T-helper 1 cell treated with Interleukin-12 subunit alpha and Interleukin-12 subunit beta and Interleukin-4 antibody, amounts not matched to agents 30 μg/mL and 1 μg/mL, for 36 hours (primary cell): Measurements from ENCODE around the gene UST.
"Not testable (repeated sequence)": the region's sequence is repeated elsewhere in the genome, so short reads cannot be mapped to it uniquely, and the experiment has no call there.

Source experiments
- H3K27ac Mint-ChIP-seq: one replicate; pipeline ENCODE4 v1.8.0; 2021; ENCODE audit warnings: mild to moderate bottlenecking, mixed read lengths
- H3K27me3 Mint-ChIP-seq: one replicate; pipeline ENCODE4 v1.8.0; 2021; ENCODE audit warnings: low read depth, mixed read lengths
- H3K36me3 Mint-ChIP-seq: one replicate; pipeline ENCODE4 v1.8.0; 2021; ENCODE audit warnings: low read depth, mixed read lengths
- H3K4me1 Mint-ChIP-seq: one replicate; pipeline ENCODE4 v1.8.0; 2021; ENCODE audit warnings: low read depth, mixed read lengths
- H3K4me3 Mint-ChIP-seq: one replicate; pipeline ENCODE4 v1.8.0; 2021; ENCODE audit warnings: mild to moderate bottlenecking, moderate library complexity, mixed read lengths
- H3K9me3 Mint-ChIP-seq: one replicate; pipeline ENCODE4 v1.8.0; 2021; ENCODE audit warnings: mixed read lengths

Gene UST

DNA sequence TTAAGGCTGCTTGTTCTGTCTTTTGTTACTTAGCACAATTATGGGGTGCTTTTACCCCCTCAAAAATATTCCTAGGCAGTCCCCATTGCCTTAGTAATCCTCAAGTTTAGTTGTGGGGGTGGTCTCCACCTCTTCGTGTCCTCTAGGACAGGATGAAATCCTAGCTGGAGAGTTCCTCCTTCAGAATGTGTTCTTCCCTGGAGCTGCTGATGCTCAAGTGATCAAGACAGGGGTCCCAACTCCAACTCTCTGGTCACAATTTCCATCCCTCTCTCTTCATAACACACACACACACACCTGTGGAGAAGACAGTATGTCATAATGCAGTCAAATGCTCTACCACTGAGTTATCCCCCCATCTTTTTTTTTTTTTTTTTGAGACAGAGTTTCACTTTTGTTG is 280.7 kb downstream of the UST start:
- peaks cover 6% of the 10 kb centered on the region for H3K36me3 Mint-ChIP-seq
- H3K4me1 Mint-ChIP-seq: peaks cover 37% of the 10 kb centered on the region
- no peak overlapping the region for H3K4me3 Mint-ChIP-seq
- H3K27me3 Mint-ChIP-seq: no peaks in the 10 kb centered on the region
- H3K27ac Mint-ChIP-seq: no peak overlapping the region
- peaks cover 8% of the 10 kb centered on the region for H3K9me3 Mint-ChIP-seq

DNA sequence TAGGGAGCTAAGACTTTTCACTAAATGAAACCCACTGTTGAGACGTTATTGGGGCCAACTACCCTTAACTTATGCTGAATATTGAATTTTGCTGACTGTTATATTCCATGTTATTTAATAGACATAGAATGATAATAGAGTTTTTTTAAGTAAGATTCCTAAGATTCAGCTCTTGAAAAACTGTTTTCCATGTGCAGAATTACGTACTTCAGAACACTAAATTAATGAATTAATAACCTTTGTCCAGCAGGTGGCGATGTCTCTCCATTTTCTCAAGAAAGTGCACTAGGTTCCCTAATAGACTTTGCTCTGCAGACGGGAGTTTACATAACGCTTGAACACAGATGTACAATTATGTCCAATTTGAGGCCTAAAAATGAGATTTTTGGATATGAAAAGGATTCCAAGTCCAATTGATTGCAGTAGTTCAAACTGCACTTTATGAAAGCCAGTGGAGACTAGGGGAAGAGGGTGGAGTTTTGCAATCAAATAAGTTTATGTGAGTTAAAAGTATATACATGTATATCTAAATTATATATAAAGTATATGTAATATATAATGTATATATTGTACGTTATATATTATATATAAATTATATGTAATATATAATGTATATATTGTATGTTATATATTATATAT is 282.1 kb downstream of the UST start:
- peak overlapping the region; percentile 74 for H3K4me3 Mint-ChIP-seq
- H3K4me1 Mint-ChIP-seq: peaks cover 51% of the 10 kb centered on the region

DNA sequence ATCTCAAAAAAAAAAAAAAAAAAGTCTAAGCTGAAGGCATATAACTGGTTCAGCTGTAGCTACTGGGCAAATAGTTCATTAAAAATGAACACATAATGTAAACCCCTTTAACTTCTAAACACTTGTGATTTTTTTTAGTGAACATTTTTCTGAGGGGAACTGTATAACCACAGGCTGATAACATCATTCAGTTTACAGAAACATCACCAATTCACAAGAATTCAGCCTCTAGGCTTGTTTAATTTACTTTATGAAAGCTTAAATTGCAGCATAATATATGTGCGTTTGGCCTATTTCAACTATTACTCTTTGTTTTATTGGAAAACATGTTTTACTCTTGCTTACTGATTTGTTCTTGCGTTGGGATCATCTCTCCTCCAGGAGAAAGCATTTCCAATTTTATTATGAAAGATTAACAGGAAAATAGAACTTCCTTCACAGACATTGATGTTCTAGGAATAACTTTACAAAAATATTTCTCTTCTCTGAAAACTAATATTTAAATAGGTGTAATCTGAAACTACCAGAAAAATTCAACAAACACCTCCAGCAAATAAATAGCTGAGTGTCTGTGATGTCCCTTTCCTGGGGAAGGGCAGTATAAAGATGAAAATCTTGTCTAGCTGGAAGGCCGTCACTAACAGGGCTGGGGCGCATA is 284.5 kb downstream of the UST start:
- peak overlapping the region; percentile 72 for H3K4me3 Mint-ChIP-seq
- H3K36me3 Mint-ChIP-seq: peaks cover 3% of the 10 kb centered on the region
- peak overlapping the region; percentile 90 for H3K27ac Mint-ChIP-seq
- peaks cover 4% of the 10 kb centered on the region for H3K9me3 Mint-ChIP-seq
- H3K4me1 Mint-ChIP-seq: peaks cover 69% of the 10 kb centered on the region
- H3K27me3 Mint-ChIP-seq: no peaks in the 10 kb centered on the region

More for the DNA sequence above, 282.1 kb downstream of the UST start:
- peaks cover 8% of the 10 kb centered on the region for H3K9me3 Mint-ChIP-seq
- H3K36me3 Mint-ChIP-seq: peaks cover 6% of the 10 kb centered on the region
- H3K27ac Mint-ChIP-seq: peak overlapping the region; percentile 87
- no peaks in the 10 kb centered on the region for H3K27me3 Mint-ChIP-seq

DNA sequence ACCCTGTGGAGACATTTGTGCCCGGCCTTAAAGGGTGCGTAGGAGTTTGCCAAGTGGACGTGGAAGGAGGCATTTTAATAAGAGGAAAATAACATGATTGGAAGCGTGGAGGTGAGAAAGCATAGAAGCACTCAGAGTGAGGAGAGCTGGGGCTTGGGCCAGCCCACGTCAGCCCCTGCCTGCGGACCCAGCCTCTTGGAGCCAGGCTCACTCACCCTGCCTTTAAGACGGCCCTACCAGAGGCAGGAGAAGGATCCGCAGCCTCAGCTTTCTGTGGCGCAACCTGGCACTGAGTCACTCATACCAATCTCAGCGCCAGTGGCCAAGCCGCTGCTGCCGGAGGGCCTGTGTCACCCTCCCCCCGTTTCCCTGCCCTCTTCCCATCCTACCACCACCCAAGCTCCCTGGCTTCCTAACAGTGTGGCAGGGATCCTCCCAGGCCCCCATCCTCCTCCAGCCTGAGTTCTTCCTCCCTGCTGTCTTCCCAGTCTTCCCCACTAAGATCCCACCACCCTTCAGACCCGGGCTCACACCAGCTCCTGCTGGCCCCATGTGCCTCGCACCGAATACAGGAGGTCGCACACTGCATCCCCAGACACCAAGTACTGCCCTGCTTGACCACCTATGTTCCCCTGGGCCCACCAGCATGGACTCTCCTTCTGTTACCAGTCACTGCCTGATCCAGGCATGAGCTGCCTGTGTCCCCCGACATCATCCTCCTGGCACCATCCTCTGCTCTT is 285.2 kb downstream of the UST start:
- peak overlapping the region; percentile 72 for H3K4me3 Mint-ChIP-seq
- H3K4me1 Mint-ChIP-seq: peaks cover 72% of the 10 kb centered on the region
- no peaks in the 10 kb centered on the region for H3K9me3 Mint-ChIP-seq
- peak overlapping the region; percentile 90 for H3K27ac Mint-ChIP-seq
- H3K36me3 Mint-ChIP-seq: no peaks in the 10 kb centered on the region
- no peaks in the 10 kb centered on the region for H3K27me3 Mint-ChIP-seq

DNA sequence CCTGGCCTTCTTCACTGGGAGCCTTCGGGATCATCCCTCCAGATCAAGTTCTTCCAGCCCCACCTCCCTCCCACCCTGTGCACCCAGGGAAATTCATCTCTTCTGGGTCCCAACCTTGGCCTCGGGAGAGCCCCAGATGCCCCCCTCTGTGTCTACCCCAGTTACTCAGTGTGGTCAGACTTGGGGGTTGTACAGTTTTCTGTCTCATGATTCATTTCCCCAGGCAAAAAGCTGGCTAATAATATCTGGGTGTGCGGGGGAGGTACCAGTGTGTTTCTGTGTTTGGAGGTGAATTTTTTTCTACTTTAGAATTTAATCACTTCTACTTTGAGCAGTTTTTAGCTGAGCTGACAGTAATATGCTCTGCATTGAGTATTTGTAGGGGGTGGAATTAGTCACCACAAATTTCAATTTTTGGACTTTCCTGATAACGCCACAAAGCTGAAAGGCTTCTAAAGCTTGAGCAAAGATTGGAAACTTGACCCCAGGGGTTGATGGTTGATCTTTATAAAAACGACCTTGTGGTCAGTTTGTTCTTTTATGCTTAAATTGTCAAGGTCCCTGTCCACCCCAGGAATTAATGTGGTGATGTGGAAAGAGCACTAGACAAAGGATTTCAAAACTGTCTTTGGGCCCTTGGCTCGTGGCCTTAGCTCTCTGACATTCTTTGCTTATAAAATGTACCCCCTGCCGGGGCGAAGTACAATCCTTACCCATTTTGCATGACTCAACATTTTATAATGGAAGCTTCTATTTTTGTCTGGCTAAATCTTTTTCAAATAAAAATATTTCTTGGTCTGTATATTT is 286.0 kb downstream of the UST start:
- H3K36me3 Mint-ChIP-seq: no peaks in the 10 kb centered on the region
- no peaks in the 10 kb centered on the region for H3K27me3 Mint-ChIP-seq
- peaks cover 72% of the 10 kb centered on the region for H3K4me1 Mint-ChIP-seq
- H3K4me3 Mint-ChIP-seq: peak overlapping the region; percentile 72
- no peaks in the 10 kb centered on the region for H3K9me3 Mint-ChIP-seq
- H3K27ac Mint-ChIP-seq: peak overlapping the region; percentile 90

DNA sequence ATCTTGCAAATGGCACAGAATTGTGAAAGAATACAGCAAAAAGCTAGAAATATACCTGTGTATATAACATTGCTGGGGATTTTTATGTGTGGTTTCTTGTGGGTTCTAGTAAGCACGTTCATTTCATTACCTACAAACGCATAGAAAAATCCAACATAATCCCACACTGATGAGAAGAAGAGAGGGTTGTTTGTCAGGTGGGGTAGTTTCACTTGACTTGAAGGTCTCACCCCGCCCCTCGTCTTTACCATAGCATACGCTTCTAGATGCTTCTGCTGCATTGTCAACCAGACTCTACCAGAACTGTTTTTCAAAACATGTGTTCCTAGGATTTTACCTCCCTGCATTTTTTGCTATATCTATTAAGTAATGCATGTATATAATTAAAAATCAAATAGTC is 286.6 kb downstream of the UST start:
- peak overlapping the region; percentile 90 for H3K27ac Mint-ChIP-seq
- H3K4me3 Mint-ChIP-seq: peak overlapping the region; percentile 72
- peaks cover 3% of the 10 kb centered on the region for H3K36me3 Mint-ChIP-seq
- H3K9me3 Mint-ChIP-seq: no peaks in the 10 kb centered on the region
- no peaks in the 10 kb centered on the region for H3K27me3 Mint-ChIP-seq
- peaks cover 74% of the 10 kb centered on the region for H3K4me1 Mint-ChIP-seq

DNA sequence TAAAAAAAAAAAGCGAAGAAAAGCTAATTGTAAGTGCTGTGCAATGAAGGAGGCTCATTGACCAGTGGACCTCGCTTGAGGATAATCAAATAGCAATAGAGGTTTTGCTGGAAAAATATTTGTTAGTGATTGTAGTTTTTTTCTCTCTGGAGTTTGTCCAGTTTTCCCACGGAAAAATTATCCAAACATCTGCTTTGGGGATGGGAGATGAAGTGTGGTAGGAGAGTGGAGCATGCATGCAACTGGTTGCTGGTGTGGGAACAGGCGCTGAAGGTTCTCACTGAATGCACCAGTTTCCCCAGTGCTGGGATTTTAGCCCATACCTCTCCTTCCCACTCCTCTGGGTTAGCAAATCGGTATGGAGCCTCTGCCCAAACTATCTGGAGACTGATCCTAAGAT is 288.9 kb downstream of the UST start:
- no peaks in the 10 kb centered on the region for H3K27me3 Mint-ChIP-seq
- H3K36me3 Mint-ChIP-seq: peaks cover 3% of the 10 kb centered on the region
- no peak overlapping the region for H3K4me3 Mint-ChIP-seq
- no peaks in the 10 kb centered on the region for H3K9me3 Mint-ChIP-seq
- H3K4me1 Mint-ChIP-seq: peaks cover 71% of the 10 kb centered on the region
- no peak overlapping the region for H3K27ac Mint-ChIP-seq

DNA sequence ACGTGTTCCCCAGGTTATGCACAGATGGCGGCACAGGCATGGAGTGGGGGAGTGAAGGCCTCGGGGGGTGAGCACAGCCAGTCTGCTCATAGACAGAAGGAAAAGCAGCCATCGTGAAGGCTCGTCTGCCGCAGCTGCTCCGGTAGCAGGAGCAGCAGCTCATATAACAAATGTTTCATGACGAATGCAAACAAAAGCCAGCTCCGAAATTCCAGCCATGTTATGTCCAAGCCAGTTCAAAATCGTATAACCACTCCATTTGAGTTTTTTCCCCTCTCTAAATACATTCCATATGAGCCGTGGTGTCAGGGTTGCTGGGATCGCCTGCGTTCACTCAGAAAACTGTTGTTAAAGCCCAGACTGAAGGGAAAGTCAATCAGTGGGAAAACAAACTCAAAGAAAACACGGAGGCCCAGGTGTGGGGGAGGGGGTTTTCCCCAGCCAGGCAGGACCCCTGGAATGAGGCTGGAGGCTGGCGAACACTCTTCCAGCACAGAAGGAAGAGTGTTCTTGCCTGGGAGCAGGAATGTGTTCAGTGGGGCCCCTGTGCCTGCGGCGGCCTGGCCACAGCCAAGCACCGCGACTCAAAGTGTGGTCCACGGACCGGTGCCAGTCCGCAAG is 290.3 kb downstream of the UST start:
- H3K4me1 Mint-ChIP-seq: peaks cover 63% of the 10 kb centered on the region

DNA sequence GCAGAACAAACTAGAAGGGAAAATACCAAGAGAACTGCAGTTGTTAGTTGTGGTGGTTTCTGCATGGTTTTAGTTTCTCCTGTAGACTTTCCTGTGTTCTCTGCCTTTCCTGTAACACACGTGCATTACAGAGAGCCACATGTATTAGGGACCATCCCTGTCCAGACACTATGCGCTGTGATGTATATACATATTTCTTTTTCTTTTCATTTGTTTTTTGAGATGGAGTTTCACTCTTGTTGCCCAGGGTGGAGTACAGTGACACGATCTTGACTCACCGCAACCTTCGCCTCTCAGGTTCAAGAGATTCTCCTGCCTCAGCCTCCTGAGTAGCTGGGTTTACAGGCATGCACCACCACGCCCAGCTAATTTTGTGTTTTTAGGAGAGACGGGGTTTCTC is 292.2 kb downstream of the UST start:
- Mint-ChIP-seq H3K4me1 (peaks cover 46% of the 10 kb centered on the region), H3K4me3 (peak overlapping the region; percentile 3), H3K27ac (peak overlapping the region; percentile 74)
- not testable (repeated sequence) for H3K9me3 Mint-ChIP-seq, H3K27me3 Mint-ChIP-seq, H3K36me3 Mint-ChIP-seq

More for the DNA sequence above, 290.3 kb downstream of the UST start:
- H3K4me3 Mint-ChIP-seq: no peak overlapping the region
- H3K36me3 Mint-ChIP-seq: peaks cover 3% of the 10 kb centered on the region
- peak overlapping the region; percentile 35 for H3K27ac Mint-ChIP-seq
- no peaks in the 10 kb centered on the region for H3K27me3 Mint-ChIP-seq
- H3K9me3 Mint-ChIP-seq: no peaks in the 10 kb centered on the region

DNA sequence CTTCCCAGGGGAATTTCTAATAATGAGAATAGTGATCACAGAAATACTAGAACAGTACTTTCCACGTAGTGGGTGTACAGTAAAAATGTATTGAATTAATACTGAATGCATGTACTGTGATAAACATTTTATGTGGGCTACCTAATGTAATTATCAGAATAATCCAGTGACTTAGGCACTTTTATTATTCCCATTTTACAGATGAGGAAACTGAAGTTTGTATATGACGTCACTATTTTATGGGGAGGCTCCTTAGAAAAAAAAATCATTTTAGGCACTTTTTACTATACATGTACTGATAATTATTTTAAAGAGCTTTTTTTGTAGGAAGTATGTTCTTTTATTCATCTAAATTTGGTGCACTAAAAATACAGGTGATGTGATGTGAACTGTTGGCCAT is 295.1 kb downstream of the UST start:
- H3K27ac Mint-ChIP-seq: peak overlapping the region; percentile 4
- no peak overlapping the region for H3K4me3 Mint-ChIP-seq
- H3K9me3 Mint-ChIP-seq: no peaks in the 10 kb centered on the region
- peaks cover 53% of the 10 kb centered on the region for H3K4me1 Mint-ChIP-seq
- peaks cover 7% of the 10 kb centered on the region for H3K36me3 Mint-ChIP-seq
- no peaks in the 10 kb centered on the region for H3K27me3 Mint-ChIP-seq

DNA sequence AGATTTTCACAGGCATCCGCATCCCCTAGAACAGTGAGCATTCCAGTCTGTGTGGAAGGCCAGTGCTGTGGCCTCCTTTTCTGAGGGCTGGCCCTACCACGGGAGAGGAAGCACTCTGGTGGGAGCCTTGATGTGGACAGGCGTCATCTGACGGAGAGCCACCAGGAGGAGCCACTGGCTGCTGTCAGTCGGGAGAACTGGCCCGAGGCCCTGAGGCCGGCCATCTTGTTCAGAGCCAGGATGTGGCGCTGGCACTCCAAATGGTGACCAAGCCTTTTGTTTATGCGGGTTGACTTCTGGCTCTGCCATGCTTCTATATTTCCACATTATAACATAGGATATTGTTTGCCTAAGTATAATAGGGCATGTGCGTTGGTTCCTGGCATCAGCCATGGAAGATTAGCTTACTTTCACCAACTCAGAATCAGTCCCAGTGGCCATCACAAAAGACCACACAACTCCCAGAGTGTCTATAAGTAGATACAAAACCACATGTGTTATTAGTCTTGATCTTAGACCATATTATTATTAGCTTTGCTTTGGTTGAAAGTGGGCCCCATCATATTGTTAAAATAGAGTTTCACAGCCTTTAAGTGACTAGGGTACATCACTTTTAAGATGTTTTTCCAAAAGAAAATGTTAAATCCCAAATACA is 296.8 kb downstream of the UST start:
- Mint-ChIP-seq H3K27ac (no peak overlapping the region), H3K27me3 (no peaks in the 10 kb centered on the region), H3K9me3 (no peaks in the 10 kb centered on the region), H3K36me3 (peaks cover 4% of the 10 kb centered on the region), H3K4me1 (peaks cover 55% of the 10 kb centered on the region), H3K4me3 (no peak overlapping the region)

DNA sequence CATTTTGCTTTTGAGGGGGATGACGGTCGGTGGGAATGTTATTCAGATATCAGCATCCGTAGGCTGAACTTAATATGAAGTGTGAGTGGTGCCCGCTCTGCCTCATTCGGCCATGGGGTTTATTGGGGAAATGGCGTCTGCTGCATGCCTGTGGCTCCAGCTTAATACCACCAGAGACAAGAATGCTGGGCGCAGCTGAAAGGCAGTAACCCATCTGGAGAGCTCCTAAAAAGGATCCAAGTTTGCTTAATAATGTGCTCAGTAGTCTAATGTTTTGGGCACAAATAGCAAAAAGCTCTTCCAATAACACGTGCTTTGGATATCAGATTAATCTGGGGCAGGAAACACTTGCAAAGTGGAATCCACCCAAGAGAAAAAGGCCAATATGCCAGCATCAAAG is 297.7 kb downstream of the UST start:
- H3K27ac Mint-ChIP-seq: peak overlapping the region; percentile 24
- H3K9me3 Mint-ChIP-seq: no peaks in the 10 kb centered on the region
- H3K36me3 Mint-ChIP-seq: peaks cover 4% of the 10 kb centered on the region
- H3K27me3 Mint-ChIP-seq: no peaks in the 10 kb centered on the region
- H3K4me3 Mint-ChIP-seq: no peak overlapping the region
- peaks cover 53% of the 10 kb centered on the region for H3K4me1 Mint-ChIP-seq

DNA sequence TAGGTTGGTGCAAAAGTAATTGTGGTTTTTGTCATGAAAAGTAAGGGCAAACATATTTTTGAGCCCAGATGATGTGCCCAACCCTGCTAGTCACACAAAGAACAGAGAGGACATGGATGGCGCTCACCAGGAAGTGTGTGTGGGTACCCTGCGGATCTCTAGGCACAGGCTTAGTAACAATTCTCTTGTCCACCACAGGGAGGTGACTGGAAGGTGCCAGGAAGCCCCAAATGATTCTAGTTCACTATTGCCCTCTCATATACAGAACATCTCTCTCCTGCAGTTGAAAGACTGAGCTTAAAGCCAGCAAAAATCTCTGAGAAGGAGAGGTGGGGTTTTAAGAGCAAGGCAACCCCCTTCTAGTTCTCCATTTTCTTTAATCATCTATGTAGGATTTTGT is 298.6 kb downstream of the UST start:
- H3K27me3 Mint-ChIP-seq: no peaks in the 10 kb centered on the region
- H3K36me3 Mint-ChIP-seq: peaks cover 4% of the 10 kb centered on the region
- H3K4me1 Mint-ChIP-seq: peaks cover 52% of the 10 kb centered on the region
- H3K4me3 Mint-ChIP-seq: no peak overlapping the region
- H3K9me3 Mint-ChIP-seq: no peaks in the 10 kb centered on the region
- H3K27ac Mint-ChIP-seq: no peak overlapping the region
